Transverse colon (tissue), 3 donors: Measurements from ENCODE around the gene PRTFDC1.

Experiments used
- EP300 ChIP-seq: sonication (generic); formaldehyde crosslinking; IDR thresholded peaks from one replicate; pipeline ENCODE4 v1.6.1; 2017; ENCODE audit warnings: antibody characterized with exemption, low read depth
- TF ChIP-seq, protein P1 (sequence below), 5 experiments: fragments of 200-600 bp in 3 of 5; fragments of 450-650 bp in 2 of 5; sonication (generic) in 3 of 5; IDR thresholded peaks; 1 replicate in 2 of 5; 2 replicates in 3 of 5; pipeline ENCODE4 v1.5.1; 2016 to 2017; ENCODE audit warnings: antibody characterized with exemption in 5 of 5, inconsistent platforms in 3 of 5, mild to moderate bottlenecking in 2 of 5, moderate library complexity in 1 of 5

DNA sequence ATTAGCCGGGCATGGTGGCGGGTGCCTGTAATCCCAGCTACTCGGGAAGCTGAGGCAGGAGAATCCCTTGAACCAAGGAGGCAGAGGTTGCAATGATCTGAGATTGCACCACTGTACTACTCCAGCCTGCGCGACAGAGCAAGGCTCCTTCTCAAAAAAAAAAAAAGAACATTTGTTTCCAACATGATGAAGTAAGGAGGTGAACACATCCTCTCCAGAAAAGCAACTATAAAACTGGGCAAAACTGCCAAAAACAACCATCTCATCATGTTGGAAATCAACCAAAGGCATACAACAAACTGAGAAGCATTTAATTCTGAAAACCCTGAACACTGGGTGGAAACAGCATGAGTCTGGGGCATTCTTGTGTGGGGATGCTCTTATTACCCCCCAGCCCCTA lies 14.3 kb downstream of the PRTFDC1 start:
- no peak for TF ChIP-seq EP300
- TF ChIP-seq, protein P1, sequence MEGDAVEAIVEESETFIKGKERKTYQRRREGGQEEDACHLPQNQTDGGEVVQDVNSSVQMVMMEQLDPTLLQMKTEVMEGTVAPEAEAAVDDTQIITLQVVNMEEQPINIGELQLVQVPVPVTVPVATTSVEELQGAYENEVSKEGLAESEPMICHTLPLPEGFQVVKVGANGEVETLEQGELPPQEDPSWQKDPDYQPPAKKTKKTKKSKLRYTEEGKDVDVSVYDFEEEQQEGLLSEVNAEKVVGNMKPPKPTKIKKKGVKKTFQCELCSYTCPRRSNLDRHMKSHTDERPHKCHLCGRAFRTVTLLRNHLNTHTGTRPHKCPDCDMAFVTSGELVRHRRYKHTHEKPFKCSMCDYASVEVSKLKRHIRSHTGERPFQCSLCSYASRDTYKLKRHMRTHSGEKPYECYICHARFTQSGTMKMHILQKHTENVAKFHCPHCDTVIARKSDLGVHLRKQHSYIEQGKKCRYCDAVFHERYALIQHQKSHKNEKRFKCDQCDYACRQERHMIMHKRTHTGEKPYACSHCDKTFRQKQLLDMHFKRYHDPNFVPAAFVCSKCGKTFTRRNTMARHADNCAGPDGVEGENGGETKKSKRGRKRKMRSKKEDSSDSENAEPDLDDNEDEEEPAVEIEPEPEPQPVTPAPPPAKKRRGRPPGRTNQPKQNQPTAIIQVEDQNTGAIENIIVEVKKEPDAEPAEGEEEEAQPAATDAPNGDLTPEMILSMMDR (IDR thresholded peaks at IDR 0.05) = no peak
